ENCODE measurements around the gene PSMF1. TPM values are rescaled to one million over a fixed set of nuclear protein-coding genes. Genes with fewer than 3 reads are reported as not detected.

The PSMF1 gene
- polyA plus RNA-seq, 1 donor from 2014 or later, result 236 TPM

DNA sequence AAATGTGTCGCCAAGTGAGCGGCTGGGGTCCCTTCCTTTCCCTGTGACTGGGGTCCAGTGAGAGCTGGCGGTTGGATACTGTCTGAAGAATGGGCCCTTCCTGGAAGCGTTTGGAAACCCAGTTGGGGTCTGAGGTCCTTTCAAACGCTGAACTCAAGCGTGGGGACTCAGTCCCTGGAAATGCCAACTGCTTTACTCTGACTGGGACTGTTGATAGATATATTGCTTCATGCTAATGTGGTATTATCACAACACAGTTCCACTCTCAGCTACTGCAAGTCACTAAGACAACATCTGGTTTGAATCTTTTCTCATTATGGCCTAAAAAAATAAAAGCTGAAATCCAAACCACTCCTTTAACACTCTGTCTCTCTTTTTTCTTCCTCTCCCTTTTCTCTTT lies 23.7 kb upstream of the PSMF1 start:
- H3K4me2 ChIP-seq (ENCODE audit: low read length), result no peak overlapping the region
- H3K27ac ChIP-seq (ENCODE audit: low read length), result no peak overlapping the region
- no peaks in the 10 kb centered on the region for H3K27me3 ChIP-seq (ENCODE audit: insufficient read depth, low read depth, low read length)
- no peaks in the 10 kb centered on the region for H3K79me2 ChIP-seq (replicated peaks; ENCODE audit: insufficient read depth, low read length)
- H3K36me3 ChIP-seq (ENCODE audit: insufficient read depth, low read length), result no peaks in the 10 kb centered on the region
- no peaks in the 10 kb centered on the region for H3K9me2 ChIP-seq (ENCODE audit: insufficient read depth, low read length)
- no peaks in the 10 kb centered on the region for H3F3A ChIP-seq (ENCODE audit: insufficient read depth, low read length, poor library complexity, severe bottlenecking)
- no peaks in the 10 kb centered on the region for H4K20me1 ChIP-seq (ENCODE audit: insufficient read depth)
- peaks cover 5% of the 10 kb centered on the region for H3K9me3 ChIP-seq (ENCODE audit: low read length)
- H3K9ac ChIP-seq (ENCODE audit: low read length), result no peak overlapping the region
- no peak overlapping the region for H3K4me3 ChIP-seq (ENCODE audit: low read length)
- no peak overlapping the region for H2AFZ ChIP-seq (ENCODE audit: low read depth, low read length)
- TF ChIP-seq POLR2AphosphoS5 (IDR thresholded peaks at IDR 0.05) (no peak), TAF1 (IDR thresholded peaks at IDR 0.05; ENCODE audit: low read depth) (no peak), RAD21 (conservative IDR thresholded peaks at IDR 0.05) (no peak), SMC3 (conservative IDR thresholded peaks at IDR 0.05; ENCODE audit: poor library complexity) (no peak), MXI1 (conservative IDR thresholded peaks at IDR 0.05; ENCODE audit: poor library complexity, severe bottlenecking) (no peak), EP300 (conservative IDR thresholded peaks at IDR 0.05; ENCODE audit: poor library complexity, severe bottlenecking) (no peak), EZH2 (IDR thresholded peaks at IDR 0.05; ENCODE audit: borderline replicate concordance, insufficient read depth, low read length, poor library complexity, severe bottlenecking) (no peak)
- TF ChIP-seq, protein P1, sequence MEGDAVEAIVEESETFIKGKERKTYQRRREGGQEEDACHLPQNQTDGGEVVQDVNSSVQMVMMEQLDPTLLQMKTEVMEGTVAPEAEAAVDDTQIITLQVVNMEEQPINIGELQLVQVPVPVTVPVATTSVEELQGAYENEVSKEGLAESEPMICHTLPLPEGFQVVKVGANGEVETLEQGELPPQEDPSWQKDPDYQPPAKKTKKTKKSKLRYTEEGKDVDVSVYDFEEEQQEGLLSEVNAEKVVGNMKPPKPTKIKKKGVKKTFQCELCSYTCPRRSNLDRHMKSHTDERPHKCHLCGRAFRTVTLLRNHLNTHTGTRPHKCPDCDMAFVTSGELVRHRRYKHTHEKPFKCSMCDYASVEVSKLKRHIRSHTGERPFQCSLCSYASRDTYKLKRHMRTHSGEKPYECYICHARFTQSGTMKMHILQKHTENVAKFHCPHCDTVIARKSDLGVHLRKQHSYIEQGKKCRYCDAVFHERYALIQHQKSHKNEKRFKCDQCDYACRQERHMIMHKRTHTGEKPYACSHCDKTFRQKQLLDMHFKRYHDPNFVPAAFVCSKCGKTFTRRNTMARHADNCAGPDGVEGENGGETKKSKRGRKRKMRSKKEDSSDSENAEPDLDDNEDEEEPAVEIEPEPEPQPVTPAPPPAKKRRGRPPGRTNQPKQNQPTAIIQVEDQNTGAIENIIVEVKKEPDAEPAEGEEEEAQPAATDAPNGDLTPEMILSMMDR (IDR thresholded peaks at IDR 0.05; ENCODE audit: poor library complexity, severe bottlenecking), result no peak
- TF ChIP-seq, protein P2, sequence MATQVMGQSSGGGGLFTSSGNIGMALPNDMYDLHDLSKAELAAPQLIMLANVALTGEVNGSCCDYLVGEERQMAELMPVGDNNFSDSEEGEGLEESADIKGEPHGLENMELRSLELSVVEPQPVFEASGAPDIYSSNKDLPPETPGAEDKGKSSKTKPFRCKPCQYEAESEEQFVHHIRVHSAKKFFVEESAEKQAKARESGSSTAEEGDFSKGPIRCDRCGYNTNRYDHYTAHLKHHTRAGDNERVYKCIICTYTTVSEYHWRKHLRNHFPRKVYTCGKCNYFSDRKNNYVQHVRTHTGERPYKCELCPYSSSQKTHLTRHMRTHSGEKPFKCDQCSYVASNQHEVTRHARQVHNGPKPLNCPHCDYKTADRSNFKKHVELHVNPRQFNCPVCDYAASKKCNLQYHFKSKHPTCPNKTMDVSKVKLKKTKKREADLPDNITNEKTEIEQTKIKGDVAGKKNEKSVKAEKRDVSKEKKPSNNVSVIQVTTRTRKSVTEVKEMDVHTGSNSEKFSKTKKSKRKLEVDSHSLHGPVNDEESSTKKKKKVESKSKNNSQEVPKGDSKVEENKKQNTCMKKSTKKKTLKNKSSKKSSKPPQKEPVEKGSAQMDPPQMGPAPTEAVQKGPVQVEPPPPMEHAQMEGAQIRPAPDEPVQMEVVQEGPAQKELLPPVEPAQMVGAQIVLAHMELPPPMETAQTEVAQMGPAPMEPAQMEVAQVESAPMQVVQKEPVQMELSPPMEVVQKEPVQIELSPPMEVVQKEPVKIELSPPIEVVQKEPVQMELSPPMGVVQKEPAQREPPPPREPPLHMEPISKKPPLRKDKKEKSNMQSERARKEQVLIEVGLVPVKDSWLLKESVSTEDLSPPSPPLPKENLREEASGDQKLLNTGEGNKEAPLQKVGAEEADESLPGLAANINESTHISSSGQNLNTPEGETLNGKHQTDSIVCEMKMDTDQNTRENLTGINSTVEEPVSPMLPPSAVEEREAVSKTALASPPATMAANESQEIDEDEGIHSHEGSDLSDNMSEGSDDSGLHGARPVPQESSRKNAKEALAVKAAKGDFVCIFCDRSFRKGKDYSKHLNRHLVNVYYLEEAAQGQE (IDR thresholded peaks at IDR 0.05; ENCODE audit: borderline replicate concordance), result no peak

DNA sequence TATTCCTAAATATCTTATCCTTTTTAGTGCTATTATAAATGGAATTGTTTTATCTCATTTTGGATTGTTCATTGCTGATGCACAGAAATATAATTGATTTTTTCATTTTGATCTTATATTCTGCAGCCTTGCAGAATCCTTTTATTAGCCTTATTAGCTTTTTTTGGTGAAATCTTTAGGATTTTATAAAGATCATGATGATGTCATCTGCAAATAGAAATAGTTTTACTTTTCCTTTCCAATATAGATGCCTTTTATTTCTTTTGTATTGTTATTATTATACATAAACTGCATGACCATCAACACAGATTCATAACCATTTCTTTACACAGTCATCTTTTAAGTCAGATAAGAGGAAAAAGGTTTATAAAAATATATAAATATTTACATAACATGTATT lies 16.9 kb upstream of the PSMF1 start:
- Histone ChIP-seq H3K4me2 (ENCODE audit: low read length) (no peak overlapping the region), H3K4me3 (ENCODE audit: low read length) (no peak overlapping the region), H3K36me3 (ENCODE audit: insufficient read depth, low read length) (no peaks in the 10 kb centered on the region), H4K20me1 (ENCODE audit: insufficient read depth) (no peaks in the 10 kb centered on the region), H2AFZ (ENCODE audit: low read depth, low read length) (no peak overlapping the region), H3K27me3 (ENCODE audit: insufficient read depth, low read depth, low read length) (no peaks in the 10 kb centered on the region), H3F3A (ENCODE audit: insufficient read depth, low read length, poor library complexity, severe bottlenecking) (no peaks in the 10 kb centered on the region), H3K9ac (ENCODE audit: low read length) (no peak overlapping the region), H3K79me2 (replicated peaks; ENCODE audit: insufficient read depth, low read length) (no peaks in the 10 kb centered on the region), H3K9me2 (ENCODE audit: insufficient read depth, low read length) (no peaks in the 10 kb centered on the region), H3K9me3 (ENCODE audit: low read length) (peaks cover 5% of the 10 kb centered on the region), H3K27ac (ENCODE audit: low read length) (no peak overlapping the region)
- no peak for TF ChIP-seq EP300 (conservative IDR thresholded peaks at IDR 0.05; ENCODE audit: poor library complexity, severe bottlenecking)
- TF ChIP-seq SMC3 (conservative IDR thresholded peaks at IDR 0.05; ENCODE audit: poor library complexity), result no peak
- no peak for TF ChIP-seq TAF1 (IDR thresholded peaks at IDR 0.05; ENCODE audit: low read depth)
- no peak for TF ChIP-seq EZH2 (IDR thresholded peaks at IDR 0.05; ENCODE audit: borderline replicate concordance, insufficient read depth, low read length, poor library complexity, severe bottlenecking)
- no peak for TF ChIP-seq POLR2AphosphoS5 (IDR thresholded peaks at IDR 0.05)
- TF ChIP-seq MXI1 (conservative IDR thresholded peaks at IDR 0.05; ENCODE audit: poor library complexity, severe bottlenecking), result no peak
- TF ChIP-seq, protein P1 (IDR thresholded peaks at IDR 0.05; ENCODE audit: poor library complexity, severe bottlenecking), result no peak
- TF ChIP-seq, protein P2 (IDR thresholded peaks at IDR 0.05; ENCODE audit: borderline replicate concordance), result no peak
- TF ChIP-seq RAD21 (conservative IDR thresholded peaks at IDR 0.05), result no peak
